DLD1 (cell line): ENCODE measurements around the gene TAF4B.
"Not testable (repeated sequence)": the region's sequence is repeated elsewhere in the genome, so short reads cannot be mapped to it uniquely, and the experiment has no call there.

ENCODE experiments used
- in situ Hi-C: cut with HindIII; loops from 2 replicates; pipeline ENCODE4 v1.10.0; 2017; ENCODE audit warnings: low sequenced_read_pairs

TAF4B gene

DNA sequence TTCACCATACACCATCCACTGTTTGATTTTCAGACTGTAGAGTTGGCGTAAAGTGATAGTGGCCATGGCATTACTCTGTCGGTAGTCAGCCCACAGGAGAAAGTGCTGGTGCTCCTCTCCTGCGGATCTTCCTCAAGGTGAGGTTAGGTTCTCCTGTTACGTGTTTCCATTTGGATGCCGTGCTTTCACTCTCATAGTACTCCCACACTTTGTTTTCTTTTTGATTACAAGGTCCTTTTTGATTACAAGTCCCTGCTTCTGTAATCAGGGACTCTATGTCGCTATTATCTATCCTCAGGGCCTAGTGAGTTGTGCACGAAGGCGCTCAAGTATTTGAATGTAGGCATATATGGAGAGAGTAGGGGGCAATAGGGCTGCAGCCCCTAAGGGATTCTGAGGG, 4.3 kb downstream of the TAF4B start:
- in situ Hi-C loops = no loop called here

- in situ Hi-C loops = no loop called here
These were observed 7.0 kb downstream of the TAF4B start for GRCh38 chr18:26233208-26233607.

GRCh38 chr18:26237363-26237762, 11.1 kb downstream of the TAF4B start:
- in situ Hi-C loops = not testable (repeated sequence)

DNA sequence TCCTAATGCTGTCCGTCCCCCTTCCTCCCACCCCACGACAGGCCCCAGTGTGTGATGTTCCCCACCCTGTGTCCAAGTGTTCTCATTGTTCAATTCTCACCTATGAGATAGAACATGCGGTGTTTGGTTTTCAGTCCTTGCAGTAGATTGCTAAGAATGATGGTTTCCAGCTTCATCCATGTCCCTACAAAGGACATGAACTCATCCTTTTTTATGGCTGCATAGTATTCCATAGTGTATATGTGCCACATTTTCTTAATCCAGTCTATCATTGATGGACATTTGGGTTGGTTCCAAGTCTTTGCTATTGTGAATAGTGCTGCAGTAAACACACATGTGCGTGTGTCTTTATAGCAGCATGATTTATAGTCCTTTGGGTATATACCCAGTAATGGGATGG, 12.5 kb downstream of the TAF4B start:
- in situ Hi-C loops = not testable (repeated sequence)

DNA sequence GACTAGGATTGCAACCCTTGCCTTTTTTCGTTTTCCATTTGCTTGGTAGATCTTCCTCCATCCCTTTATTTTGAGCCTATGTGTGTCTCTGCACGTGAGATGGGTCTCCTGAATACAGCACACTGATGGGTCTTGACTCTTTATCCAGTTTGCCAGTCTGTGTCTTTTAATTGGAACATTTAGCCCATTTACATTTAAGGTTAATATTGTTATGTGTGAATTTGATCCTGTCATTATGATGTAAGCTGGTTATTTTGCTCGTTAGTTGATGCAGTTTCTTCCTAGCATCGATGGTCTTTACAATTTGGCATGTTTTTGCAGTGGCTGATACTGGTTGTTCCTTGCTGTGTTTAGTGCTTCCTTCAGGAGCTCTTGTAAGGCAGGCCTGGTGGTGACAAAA, 16.1 kb downstream of the TAF4B start:
- in situ Hi-C loops = not testable (repeated sequence)

- in situ Hi-C loops = not testable (repeated sequence)
These were observed 19.2 kb downstream of the TAF4B start for GRCh38 chr18:26245434-26245833.

DNA sequence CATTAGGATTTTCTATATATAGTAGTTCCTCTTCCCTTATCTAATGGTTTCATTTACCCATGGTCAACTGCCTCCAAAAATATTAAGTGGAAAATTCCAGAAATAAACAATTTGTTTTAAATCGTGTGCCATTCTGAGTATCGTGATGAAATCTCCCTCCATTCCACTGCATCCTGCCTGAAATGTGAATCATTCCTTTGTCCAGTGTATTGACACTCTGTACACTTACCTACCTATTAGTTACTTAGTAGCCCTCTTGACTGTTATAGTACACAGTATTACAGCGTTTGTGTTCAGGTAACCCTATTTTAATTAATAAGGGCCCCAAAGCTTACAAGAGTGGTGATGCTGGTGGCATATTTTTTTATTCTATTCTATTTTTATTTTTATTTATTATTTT, 26.2 kb downstream of the TAF4B start:
- in situ Hi-C loops = no loop called here

GRCh38 chr18:26254808-26255207, 28.6 kb downstream of the TAF4B start:
- in situ Hi-C loops = not testable (repeated sequence)

DNA sequence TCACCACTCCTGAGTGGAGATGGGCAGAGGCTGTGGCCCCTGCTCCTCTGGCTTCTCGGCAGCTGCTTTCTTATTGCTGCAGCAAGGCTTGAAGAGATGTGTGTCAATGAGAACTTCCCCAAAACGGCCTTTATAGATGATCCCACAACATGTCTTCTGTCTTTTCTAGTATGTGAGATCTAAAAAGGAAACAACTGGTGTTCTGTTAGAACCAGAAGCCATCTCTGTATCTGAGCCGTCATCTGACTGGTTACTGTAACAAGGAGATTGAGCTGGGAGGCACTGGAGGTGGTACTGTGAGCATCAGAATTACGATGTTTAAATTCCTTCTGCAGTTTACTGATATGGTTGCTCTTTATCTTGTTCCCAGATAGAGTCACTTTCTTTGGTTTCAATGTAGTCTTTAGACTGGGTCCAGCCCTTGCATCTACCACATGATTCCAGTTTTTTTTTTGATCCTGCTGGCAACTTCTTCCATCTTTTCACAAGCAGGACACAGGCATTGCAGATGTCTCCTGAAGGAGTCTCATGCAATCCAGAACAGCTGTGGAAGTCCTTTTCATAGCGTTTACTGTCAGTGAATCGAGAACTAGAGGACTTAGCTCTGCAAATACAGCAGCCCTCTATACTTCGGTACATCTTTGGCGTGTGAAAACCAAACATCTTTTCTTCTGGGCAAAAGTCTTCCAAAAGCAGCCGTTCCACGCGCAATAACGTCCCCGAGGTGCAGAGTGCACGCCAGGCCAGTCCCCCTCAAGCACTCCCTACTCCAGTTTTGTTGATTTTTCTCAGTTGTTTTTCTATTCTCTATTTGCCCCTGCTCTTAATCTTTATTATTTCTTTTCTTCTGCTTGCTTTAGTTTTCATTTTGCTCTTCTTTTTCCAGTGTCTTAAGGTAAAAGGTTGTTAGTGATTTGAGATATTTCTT, 29.7 kb downstream of the TAF4B start:
- in situ Hi-C loops = no loop called here

- in situ Hi-C loops = no loop called here
These were observed 32.5 kb downstream of the TAF4B start for GRCh38 chr18:26258711-26259110.

DNA sequence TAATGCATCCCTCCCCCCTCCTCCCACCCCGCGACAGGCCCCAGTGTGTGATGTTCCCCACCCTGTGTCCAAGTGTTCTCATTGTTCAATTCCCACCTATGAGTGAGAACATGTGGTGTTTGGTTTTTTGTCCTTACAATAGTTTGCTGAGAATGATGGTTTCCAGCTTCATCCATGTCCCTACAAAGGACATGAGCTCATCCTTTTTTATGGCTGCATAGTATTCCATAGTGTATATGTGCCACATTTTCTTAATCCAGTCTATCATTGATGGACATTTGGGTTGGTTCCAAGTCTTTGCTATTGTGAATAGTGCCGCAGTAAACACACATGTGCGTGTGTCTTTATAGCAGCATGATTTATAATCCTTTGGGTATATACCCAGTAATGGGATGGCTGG, 33.2 kb downstream of the TAF4B start:
- in situ Hi-C loops = not testable (repeated sequence)

DNA sequence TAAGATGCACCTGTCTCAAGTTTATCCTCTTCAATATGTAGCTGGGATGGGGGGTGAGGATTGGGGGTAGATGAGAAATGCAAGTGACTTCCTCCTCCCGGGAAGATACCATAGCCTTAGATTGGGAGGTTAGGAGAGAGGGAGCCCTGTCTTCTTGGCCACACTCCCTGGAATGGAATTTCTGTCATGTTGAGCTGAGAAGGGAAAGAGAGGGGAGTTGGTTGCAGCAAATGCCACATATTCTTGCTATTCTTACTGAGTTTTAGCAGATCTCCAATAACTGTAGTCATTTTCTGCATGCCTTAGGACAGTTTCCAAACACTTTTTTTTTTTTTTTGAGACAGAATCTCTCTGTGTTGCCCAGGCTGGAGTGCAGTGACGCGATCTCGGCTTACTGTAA, 35.9 kb downstream of the TAF4B start:
- in situ Hi-C loops = no loop called here

DNA sequence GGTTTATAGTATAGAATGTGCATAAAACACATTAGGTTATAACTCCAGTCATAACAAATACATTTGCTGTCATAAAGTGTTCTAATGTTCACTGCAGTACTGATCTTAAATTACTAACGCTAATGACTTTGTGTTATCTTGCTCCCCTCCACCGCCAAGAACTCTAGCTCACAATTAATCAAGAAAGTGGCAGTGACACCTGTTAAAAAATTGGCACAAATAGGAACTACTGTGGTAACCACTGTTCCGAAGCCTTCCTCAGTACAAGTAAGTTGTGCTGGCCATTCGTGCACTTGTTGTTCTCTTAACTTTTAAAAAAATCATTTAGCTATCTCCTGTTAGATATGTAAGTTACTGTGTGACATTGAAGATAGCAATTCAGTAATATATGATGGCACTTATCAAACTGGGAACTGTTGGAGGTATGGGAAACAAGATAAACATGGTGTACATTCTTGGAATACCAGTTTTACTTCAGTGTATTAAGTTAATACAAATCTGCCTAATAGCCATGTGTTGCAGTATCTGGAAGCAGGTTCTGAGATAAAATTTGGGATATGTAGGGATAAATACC, 41.2 kb downstream of the TAF4B start:
- in situ Hi-C loops = no loop called here

DNA sequence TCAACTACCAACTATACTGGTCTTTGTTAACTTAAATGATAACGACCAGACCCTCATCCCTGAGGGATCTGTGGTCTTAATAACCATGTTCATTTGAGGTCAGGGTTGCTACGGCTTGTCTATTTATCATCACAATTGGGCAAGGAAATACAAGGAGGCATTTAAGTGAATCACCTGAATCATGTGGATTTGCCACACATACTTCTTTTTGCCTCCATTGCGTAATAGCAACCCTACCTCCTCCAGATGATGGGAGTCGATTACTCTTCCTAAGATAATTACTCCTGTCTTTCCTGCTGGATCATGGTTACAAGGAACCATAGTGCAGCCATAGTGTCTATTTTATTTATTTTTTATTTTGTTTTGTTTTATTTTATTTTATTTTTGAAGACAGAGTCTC, 42.2 kb downstream of the TAF4B start:
- in situ Hi-C loops = no loop called here

DNA sequence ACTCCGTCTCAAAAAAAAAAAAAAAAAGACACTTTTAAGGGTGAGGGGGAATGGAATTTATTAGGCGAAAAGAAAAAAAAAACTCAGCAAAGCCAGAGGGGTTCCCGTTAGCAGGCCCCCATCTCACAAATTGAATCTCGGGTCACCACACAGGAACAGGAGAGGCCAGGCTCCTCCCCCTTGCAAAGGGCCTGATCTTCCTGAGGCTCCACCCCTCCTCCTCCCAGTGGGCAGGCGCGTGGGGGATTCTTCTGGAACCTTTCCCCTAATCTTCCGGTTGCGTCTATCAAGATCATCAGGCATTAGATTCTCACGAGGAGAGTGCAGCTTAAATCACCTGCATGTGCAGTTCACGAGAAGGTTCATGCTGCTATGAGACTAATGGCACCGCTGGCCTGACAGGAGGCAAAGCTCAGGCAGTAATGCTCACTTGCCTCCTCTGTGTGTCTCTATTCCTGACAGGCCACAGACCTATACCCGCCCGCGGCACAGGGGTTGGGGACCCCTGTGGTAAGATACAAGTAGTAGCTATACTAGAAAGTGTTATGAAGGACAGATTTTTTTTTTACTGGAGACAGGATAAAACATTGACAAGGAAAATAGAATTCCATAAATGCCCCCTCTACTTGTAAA, 45.8 kb downstream of the TAF4B start:
- in situ Hi-C loops = no loop called here

DNA sequence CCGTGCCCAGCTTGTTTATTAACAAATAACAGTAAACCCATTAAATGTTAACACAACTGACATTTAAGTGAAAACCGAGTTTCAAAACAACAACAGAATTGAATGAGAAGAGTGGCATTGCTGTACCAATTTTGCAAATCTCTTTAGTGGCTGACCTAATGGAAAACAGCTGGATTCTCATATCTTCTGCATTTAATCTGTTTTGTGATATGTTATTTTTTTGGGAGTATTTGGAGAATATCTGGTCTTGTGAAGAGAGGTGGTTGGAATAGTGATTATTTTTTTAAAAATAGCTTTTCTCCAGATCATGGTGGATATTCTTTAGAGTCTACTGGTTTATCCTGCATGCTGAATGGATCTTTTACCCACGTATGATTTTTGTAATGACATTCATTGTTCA, 51.1 kb downstream of the TAF4B start:
- in situ Hi-C loops = no loop called here

DNA sequence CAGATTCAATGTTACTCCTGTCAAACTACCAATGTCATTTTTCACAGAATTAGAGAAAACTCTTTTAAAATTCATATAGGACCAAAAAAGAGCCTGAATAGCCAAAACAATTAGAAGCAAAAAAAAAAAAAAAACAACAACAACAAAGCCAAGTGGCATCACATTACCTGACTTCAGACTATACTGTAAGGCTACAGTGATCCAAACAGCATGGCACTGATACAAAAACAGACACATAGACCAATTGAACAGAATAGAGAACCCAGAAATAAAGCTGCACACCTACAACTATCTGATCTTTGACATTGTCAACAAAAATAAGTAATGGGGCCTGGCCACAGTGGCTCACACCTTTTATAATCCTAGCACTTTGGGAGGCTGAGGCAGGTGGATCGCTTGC, 53.2 kb downstream of the TAF4B start:
- in situ Hi-C loops = no loop called here

- in situ Hi-C loops = no loop called here
These were observed 59.8 kb downstream of the TAF4B start for GRCh38 chr18:26286008-26286407.

- in situ Hi-C loops = no loop called here
These were observed 61.4 kb downstream of the TAF4B start for GRCh38 chr18:26287644-26288043.

DNA sequence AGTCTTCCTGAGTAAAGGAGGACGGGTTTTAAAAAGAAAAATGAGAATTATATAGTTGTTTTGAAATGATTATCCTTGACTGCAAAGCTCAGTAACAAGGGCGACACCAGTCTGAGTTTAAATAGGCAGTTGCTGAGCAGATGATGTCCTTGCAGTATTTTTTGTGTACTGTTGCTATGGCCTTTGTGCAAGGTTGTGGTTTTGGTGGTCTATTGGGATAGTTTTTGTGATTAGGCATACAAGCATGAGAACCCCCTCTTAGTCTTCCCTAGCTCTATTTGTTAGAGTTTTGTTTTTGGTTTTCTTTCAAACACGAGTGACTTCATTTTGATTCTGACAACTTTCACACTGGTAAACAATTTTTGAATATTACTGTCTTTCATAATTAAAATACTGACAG, 64.1 kb downstream of the TAF4B start:
- in situ Hi-C loops = no loop called here

DNA sequence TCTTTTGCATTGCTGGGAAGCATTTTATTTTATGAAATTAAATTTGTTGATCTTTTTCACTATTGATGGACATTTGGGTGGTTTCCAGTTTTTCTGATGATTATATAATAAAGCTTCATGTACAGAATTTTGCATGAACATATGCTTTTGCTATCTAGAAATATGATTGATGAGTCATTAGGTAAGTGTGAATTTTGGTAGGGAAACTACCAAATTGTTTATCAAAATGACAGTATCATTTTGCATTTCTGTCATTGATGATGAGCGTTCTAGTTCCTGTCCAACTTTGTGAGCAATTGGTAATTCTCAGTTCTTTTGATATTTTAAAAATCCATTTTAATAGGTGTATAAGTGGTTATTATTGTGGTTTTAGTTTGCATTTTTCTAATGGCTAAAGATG, 67.7 kb downstream of the TAF4B start:
- in situ Hi-C loops = no loop called here

DNA sequence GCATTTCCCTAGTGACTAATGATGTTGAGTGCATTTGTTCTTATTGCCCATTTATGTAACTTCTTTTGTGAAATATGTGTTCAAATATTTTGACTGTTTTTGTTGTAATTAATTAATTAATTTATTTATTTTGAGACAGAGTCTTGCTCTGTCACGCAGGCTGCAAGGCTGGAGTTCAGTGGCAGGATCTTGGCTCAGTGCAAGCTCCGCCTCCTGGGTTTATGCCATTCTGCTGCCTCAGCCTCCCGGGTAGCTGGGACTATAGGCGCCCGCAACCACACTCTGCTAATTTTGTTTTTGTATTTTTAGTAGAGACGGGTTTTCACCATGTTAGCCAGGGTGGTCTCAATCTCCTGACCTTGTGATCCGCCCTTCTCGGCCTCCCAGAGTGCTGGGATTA, 71.9 kb downstream of the TAF4B start:
- in situ Hi-C loops = no loop called here
